KOPT-K1 (cell line): ENCODE results near the gene IQSEC3.

Source experiments
- H3K27ac ChIP-seq: fragments of 200-600 bp; sonication (generic); 2 replicates; pipeline ENCODE4 v1.5.1; 2016; ENCODE audit warnings: antibody characterized with exemption, mild to moderate bottlenecking, low read depth, low read length; ENCODE audit not compliant: poor library complexity, severe bottlenecking
- H3K36me3 ChIP-seq: fragments of 200-600 bp; sonication (generic); 2 replicates; pipeline ENCODE4 v1.5.1; 2017; ENCODE audit warnings: antibody characterized with exemption, mild to moderate bottlenecking, low read length, moderate library complexity; ENCODE audit not compliant: insufficient read depth
- H3K9me3 ChIP-seq: fragments of 200-600 bp; sonication (generic); 2 replicates; pipeline ENCODE4 v1.5.1; 2017; ENCODE audit warnings: antibody characterized with exemption, low read length, mild to moderate bottlenecking; ENCODE audit not compliant: insufficient read depth, poor library complexity, severe bottlenecking

Gene IQSEC3

DNA sequence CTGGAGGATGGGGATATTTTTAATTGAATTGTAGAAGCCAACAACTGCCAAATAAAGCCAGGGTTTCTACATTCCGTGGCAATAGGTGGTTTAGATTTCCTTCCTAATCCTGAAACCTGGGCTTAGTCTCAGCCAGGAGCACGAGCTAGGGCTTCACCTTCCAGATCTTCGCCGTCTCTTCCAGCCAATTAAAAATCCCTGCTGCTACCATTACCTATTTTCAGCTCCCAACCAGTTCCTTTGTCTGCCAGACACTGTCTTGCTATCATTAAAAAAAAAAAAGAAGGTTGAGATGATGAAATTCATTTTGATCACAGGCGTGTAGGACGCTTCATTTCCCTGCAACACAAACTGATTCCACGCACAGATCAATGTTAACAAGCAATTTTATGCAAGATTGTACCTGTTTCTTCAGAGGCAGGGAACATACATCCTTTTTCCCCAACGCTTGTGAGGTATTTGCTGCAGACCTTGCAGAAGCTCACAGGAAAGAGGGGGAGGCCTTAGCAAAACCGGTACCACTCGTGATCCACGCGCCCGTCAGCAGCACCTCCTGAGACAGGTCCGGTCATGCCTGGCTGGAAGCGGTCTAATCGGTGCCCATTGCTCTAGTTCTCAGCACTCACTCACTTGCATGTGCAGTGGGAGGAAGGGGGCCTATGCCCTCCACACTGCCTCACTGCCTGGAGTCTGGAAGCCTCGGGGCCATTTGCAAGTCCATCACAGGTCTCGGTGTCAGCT lies 82.3 kb downstream of the IQSEC3 start:
- Histone ChIP-seq H3K27ac (no peak overlapping the region), H3K36me3 (no peaks in the 10 kb centered on the region), H3K9me3 (no peaks in the 10 kb centered on the region)

DNA sequence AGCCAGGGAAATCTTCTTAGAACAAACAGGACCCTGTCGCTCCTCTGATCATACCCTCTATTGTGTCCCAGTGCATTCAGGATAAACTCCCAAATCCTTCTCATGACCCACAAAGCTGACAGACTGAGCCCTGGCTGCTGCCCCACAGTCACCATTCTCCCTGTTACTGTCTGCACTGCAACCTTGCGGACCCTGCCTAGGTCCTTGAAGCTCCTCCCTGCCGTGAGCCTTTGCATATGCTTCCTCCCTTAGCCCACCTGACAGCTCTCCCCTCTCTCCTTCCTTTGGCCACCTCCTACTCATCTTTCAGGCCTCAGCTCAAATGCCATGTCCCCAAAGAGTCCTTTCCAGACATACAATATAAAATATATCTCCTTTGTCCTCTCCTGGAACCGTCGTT lies 85.0 kb downstream of the IQSEC3 start:
- no peak overlapping the region for H3K27ac ChIP-seq
- H3K36me3 ChIP-seq = no peaks in the 10 kb centered on the region
- H3K9me3 ChIP-seq = no peaks in the 10 kb centered on the region

DNA sequence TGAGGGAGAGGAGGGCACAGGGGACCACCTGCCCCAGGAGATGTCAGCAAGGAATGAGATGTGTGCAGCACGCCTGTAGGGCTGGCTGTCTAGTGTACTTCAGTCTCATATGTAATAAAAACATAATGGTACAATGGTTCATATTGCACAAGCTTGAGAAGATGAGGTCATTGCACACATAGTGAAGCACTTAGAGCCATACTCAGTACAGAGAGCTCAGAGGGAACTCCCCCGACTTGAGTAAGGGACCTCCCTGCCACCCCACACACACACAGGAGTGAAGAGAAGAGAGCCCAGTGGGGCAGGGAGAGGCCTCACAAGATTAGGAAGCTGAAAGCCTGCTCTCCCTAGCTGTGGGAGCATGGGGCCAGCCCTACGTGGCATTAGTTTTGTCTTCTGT lies 85.9 kb downstream of the IQSEC3 start:
- H3K9me3 ChIP-seq = no peaks in the 10 kb centered on the region
- no peaks in the 10 kb centered on the region for H3K36me3 ChIP-seq
- no peak overlapping the region for H3K27ac ChIP-seq

DNA sequence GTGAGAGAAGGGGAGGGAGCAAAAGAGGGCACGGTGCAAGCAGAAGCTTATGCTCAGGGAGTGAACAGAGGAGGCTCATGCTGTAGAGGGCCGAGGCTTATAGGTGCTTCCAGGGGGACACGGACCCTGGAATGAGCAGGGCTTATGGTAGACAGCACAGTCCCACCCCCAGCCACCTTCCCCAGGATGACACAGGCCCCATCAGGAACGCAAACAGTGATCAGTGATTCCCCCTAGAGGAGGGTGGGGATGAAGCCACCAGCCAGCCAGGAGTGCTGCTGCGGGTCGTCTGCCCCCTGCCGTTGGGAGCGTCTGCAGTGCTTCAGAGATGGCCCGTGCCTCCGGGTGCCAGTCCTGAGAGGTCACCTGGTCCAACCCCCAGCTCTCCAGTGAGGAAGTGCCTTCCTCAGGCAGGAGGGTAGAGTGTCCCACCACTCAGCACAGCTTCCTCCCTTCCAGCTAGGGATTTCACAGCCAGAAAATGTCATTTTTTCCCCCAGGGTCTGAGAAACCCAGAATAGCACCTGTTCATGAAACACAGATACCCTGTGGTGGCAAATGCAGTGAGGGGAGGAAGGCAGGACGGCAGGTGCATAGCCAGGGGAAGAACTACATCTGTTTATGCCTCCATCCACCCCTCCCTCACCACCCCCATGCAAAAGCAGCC lies 86.6 kb downstream of the IQSEC3 start:
- Histone ChIP-seq H3K9me3 (no peaks in the 10 kb centered on the region), H3K36me3 (no peaks in the 10 kb centered on the region), H3K27ac (no peak overlapping the region)

- H3K27ac ChIP-seq = no peak overlapping the region
- no peaks in the 10 kb centered on the region for H3K9me3 ChIP-seq
Measured at GRCh38 chr12:154058-154457, 87.5 kb downstream of the IQSEC3 start.

DNA sequence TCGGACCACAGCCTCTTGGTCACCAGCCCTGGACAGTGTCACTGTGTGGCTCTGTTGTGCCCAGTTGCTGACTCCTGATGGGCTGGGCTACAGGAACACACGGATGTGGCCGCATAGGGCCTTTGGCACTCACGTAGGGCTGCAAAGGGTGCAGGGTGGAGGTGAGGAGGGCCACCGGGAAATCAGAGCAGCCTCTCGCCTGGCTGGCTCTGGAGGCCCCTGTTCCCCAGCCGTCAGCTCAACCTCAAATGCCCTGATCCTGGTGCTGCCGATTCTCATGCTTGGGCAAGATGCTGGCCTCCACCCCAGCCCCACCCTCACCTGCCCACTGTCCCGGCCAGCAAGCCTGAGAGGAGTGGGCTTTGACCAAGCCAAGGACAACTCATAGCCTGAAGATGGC lies 88.4 kb downstream of the IQSEC3 start:
- no peaks in the 10 kb centered on the region for H3K9me3 ChIP-seq
- no peak overlapping the region for H3K27ac ChIP-seq
- no peaks in the 10 kb centered on the region for H3K36me3 ChIP-seq

More at GRCh38 chr12:154058-154457, 87.5 kb downstream of the IQSEC3 start:
- H3K36me3 ChIP-seq = no peaks in the 10 kb centered on the region

GRCh38 chr12:155646-156045 lies 89.1 kb downstream of the IQSEC3 start:
- Histone ChIP-seq H3K9me3 (no peaks in the 10 kb centered on the region), H3K36me3 (no peaks in the 10 kb centered on the region), H3K27ac (no peak overlapping the region)

DNA sequence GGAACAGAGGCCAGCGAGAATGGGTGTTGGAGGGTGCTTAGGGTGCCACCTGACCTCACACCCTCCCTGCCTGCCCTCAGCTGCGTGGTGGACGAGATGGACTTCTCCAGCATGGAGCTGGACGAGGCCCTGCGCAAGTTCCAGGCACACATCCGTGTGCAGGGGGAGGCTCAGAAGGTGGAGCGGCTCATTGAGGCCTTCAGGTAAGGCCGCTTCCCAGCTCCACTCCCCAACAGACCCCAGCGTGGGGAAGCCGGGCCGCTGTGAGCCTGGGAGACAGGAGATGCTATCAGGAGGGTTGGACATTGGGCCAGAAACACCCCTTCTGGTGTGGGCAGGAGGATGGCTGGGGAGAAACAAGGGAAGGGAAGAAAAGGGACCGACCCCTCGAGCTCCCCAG lies 90.4 kb downstream of the IQSEC3 start:
- no peaks in the 10 kb centered on the region for H3K36me3 ChIP-seq
- no peak overlapping the region for H3K27ac ChIP-seq
- H3K9me3 ChIP-seq = no peaks in the 10 kb centered on the region

GRCh38 chr12:157644-158043 lies 91.1 kb downstream of the IQSEC3 start:
- no peak overlapping the region for H3K27ac ChIP-seq
- H3K36me3 ChIP-seq = no peaks in the 10 kb centered on the region
- H3K9me3 ChIP-seq = no peaks in the 10 kb centered on the region

- Histone ChIP-seq H3K27ac (no peak overlapping the region), H3K36me3 (no peaks in the 10 kb centered on the region), H3K9me3 (no peaks in the 10 kb centered on the region)
Measured at GRCh38 chr12:159156-159782, 92.7 kb downstream of the IQSEC3 start.

DNA sequence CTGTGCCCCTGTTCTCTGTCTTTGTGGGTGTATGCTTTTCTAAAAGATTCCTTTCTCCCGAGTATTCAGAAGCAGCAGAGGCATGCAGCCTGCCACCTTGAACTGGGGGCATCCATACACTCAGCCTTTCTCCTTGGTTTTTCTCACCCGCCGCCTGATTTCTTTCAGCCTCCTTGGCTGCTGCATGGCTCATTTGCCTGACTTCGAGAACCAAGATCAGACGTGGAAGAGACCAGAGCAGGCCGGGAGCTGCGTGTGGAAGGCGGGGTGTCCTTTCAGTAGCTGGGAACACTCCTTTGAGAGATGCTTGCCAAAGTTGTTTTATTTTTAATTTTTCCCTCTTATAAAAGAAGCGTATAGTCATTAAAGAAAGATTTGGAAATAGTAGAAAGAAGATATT lies 94.3 kb downstream of the IQSEC3 start:
- no peaks in the 10 kb centered on the region for H3K9me3 ChIP-seq
- no peak overlapping the region for H3K27ac ChIP-seq
- no peaks in the 10 kb centered on the region for H3K36me3 ChIP-seq

DNA sequence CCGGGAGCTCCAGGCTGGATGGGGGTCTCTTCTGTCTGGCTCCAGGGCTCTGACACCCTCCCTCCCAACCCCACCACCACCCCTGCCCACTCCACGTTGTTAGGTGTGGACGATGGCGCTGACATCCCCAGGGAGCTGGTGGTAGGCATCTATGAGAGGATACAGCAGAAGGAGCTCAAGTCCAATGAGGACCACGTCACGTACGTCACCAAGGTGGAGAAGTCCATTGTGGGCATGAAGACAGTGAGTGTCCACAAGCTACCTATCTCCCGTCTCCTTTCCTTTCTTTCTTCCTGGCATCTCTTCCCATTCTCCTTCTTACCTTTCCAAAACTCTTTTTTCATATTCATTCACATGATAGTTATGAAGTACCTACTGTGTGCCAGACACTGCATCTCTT lies 95.3 kb downstream of the IQSEC3 start:
- no peak overlapping the region for H3K27ac ChIP-seq
- H3K9me3 ChIP-seq = no peaks in the 10 kb centered on the region
- no peaks in the 10 kb centered on the region for H3K36me3 ChIP-seq

GRCh38 chr12:162467-163307 lies 96.1 kb downstream of the IQSEC3 start:
- H3K27ac ChIP-seq = no peak overlapping the region
- H3K9me3 ChIP-seq = no peaks in the 10 kb centered on the region
- H3K36me3 ChIP-seq = no peaks in the 10 kb centered on the region

DNA sequence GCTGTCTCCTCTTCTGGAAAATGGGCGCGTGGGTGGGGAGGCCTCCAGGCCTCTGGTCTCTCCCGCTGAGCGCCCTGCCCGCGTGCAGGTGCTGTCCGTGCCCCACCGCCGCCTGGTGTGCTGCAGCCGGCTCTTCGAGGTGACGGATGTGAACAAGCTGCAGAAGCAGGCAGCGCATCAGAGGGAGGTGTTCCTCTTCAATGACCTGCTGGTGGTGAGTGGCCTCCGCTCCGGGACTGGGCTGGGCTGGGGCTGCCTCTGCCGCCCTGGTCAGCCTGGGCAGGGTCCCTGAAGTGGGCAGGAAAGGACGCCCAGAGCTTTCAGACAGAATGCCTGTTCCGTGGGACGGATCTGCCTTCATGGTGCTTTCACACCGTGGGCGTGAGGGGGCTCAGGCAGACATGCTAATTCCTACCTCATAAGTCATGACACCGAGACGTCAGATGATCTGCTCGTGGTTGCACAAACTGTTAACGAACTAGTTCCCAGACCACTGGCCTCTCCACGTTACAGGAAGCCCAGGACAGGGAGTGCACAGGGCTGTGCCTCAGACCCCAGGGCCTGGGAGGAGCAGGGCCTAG lies 96.9 kb downstream of the IQSEC3 start:
- Histone ChIP-seq H3K9me3 (no peaks in the 10 kb centered on the region), H3K27ac (no peak overlapping the region), H3K36me3 (no peaks in the 10 kb centered on the region)

DNA sequence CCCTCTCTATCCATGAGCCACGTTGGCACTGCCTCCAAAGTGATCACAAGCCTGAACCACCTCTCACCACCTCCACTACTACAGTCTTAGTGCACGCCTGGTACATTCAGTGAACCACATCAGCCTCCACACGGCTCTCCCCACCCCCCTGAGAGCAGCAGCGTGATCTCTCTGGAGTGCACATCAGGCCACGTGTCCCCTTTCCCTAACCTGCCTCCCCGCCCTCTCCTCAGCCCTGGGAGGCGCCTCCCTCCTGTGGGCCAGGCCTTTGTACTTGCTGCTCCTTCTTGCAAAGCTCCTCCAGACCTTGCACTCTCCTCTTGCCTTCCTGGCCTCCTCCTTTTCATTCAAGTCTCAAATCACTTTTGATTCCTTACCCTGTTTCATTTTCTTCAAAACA lies 97.6 kb downstream of the IQSEC3 start:
- no peak overlapping the region for H3K27ac ChIP-seq
- no peaks in the 10 kb centered on the region for H3K36me3 ChIP-seq
- no peaks in the 10 kb centered on the region for H3K9me3 ChIP-seq
